HL-60 (cell line): ENCODE measurements around the gene RNF175.

Source experiments
- CTCF ChIP-seq: IDR thresholded peaks from one replicate; pipeline ENCODE4 v1.5.1; 2011; ENCODE audit warnings: low read length, control low read depth, inconsistent platforms; ENCODE audit not compliant: insufficient read depth
- GABPA ChIP-seq: IDR thresholded peaks from 2 replicates; pipeline ENCODE4 v1.6.1; 2012; ENCODE audit warnings: low read depth

DNA sequence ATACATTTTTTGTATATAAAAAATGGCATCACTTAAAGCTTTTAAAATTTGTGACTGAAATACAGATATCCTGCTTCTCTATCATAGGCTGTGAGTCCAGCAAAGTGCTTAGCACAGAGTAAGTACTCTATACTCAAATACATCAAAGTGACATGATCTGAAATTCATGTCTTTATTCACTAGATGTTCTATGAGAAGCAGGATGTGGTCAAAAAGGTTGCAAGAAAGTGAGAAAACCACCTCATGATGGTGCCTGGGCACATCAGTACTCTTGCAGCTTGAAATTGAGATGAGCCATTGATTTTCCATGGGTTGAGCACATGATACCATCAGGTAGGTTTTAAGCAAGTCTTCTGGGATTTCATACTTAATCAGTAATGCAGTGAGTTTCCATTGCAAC is 49.5 kb upstream of the RNF175 start:
- no peak for TF ChIP-seq CTCF
- no peak for TF ChIP-seq GABPA
